Gastrocnemius medialis (tissue), 4 donors: ENCODE measurements around the gene ATF7IP.

Source experiments
- POLR2A ChIP-seq, 2 donors: fragments of 450-650 bp; IDR thresholded peaks; one replicate each; pipeline ENCODE4 v1.6.1; 2017; ENCODE audit warnings: antibody characterized with exemption in 2 of 2, mild to moderate bottlenecking in 2 of 2, moderate library complexity in 2 of 2
- TF ChIP-seq, protein P1 (sequence below), 5 experiments: fragments of 450-650 bp in 3 of 5; fragments of 200-600 bp in 2 of 5; sonication (generic) in 2 of 5; IDR thresholded peaks in 4 of 5; conservative IDR thresholded peaks in 1 of 5; 1 replicate in 4 of 5; 2 replicates in 1 of 5; pipeline ENCODE4 v1.5.1; 2016 to 2019; ENCODE audit warnings: antibody characterized with exemption in 5 of 5, mild to moderate bottlenecking in 3 of 5, moderate library complexity in 3 of 5

GRCh38 chr12:14395074-14395778 is 29.7 kb downstream of the ATF7IP start:
- no peak for TF ChIP-seq POLR2A (IDR thresholded peaks at IDR 0.05)
- TF ChIP-seq, protein P1, sequence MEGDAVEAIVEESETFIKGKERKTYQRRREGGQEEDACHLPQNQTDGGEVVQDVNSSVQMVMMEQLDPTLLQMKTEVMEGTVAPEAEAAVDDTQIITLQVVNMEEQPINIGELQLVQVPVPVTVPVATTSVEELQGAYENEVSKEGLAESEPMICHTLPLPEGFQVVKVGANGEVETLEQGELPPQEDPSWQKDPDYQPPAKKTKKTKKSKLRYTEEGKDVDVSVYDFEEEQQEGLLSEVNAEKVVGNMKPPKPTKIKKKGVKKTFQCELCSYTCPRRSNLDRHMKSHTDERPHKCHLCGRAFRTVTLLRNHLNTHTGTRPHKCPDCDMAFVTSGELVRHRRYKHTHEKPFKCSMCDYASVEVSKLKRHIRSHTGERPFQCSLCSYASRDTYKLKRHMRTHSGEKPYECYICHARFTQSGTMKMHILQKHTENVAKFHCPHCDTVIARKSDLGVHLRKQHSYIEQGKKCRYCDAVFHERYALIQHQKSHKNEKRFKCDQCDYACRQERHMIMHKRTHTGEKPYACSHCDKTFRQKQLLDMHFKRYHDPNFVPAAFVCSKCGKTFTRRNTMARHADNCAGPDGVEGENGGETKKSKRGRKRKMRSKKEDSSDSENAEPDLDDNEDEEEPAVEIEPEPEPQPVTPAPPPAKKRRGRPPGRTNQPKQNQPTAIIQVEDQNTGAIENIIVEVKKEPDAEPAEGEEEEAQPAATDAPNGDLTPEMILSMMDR (IDR thresholded peaks at IDR 0.05 in 4 of 5, conservative IDR thresholded peaks at IDR 0.05 in 1 of 5): no peak
